ENCODE data around the gene BIN1.
A peak's percentile ranks its signal among the peaks of the same experiment; 100 is the strongest.

Gene BIN1

GRCh38 chr2:127094509-127095366 is 12.2 kb downstream of the BIN1 start:
- Mint-ChIP-seq H3K4me3 (no peak overlapping the region), H3K27ac (no peak overlapping the region), H3K4me1 (ENCODE audit: low read depth) (no peaks in the 10 kb centered on the region), H3K27me3 (ENCODE audit: low read depth) (peaks cover 4% of the 10 kb centered on the region), H3K36me3 (ENCODE audit: low read depth) (no peaks in the 10 kb centered on the region), H3K9me3 (no peaks in the 10 kb centered on the region)

- no peak overlapping the region for H3K27ac Mint-ChIP-seq
- no peaks in the 10 kb centered on the region for H3K36me3 Mint-ChIP-seq (ENCODE audit: low read depth)
- H3K4me1 Mint-ChIP-seq (ENCODE audit: low read depth) = no peaks in the 10 kb centered on the region
- H3K4me3 Mint-ChIP-seq = no peak overlapping the region
- peaks cover 4% of the 10 kb centered on the region for H3K27me3 Mint-ChIP-seq (ENCODE audit: low read depth)
- no peaks in the 10 kb centered on the region for H3K9me3 Mint-ChIP-seq
Measured at GRCh38 chr2:127093648-127094210, 13.2 kb downstream of the BIN1 start.

GRCh38 chr2:127092901-127093516 is 13.9 kb downstream of the BIN1 start:
- Mint-ChIP-seq H3K27me3 (ENCODE audit: low read depth) (peaks cover 4% of the 10 kb centered on the region), H3K36me3 (ENCODE audit: low read depth) (no peaks in the 10 kb centered on the region), H3K9me3 (no peaks in the 10 kb centered on the region), H3K27ac (no peak overlapping the region), H3K4me3 (no peak overlapping the region), H3K4me1 (ENCODE audit: low read depth) (no peaks in the 10 kb centered on the region)

GRCh38 chr2:127092306-127092705 is 14.6 kb downstream of the BIN1 start:
- Mint-ChIP-seq H3K27me3 (ENCODE audit: low read depth) (peaks cover 4% of the 10 kb centered on the region), H3K4me3 (no peak overlapping the region), H3K4me1 (ENCODE audit: low read depth) (no peaks in the 10 kb centered on the region), H3K9me3 (no peaks in the 10 kb centered on the region), H3K36me3 (ENCODE audit: low read depth) (no peaks in the 10 kb centered on the region), H3K27ac (no peak overlapping the region)

- H3K9me3 Mint-ChIP-seq = no peaks in the 10 kb centered on the region
- peaks cover 4% of the 10 kb centered on the region for H3K27me3 Mint-ChIP-seq (ENCODE audit: low read depth)
- H3K36me3 Mint-ChIP-seq (ENCODE audit: low read depth) = no peaks in the 10 kb centered on the region
- H3K4me1 Mint-ChIP-seq (ENCODE audit: low read depth) = peaks cover under 1% of the 10 kb centered on the region
- no peak overlapping the region for H3K4me3 Mint-ChIP-seq
- no peak overlapping the region for H3K27ac Mint-ChIP-seq
Measured at GRCh38 chr2:127091886-127092285, 15.1 kb downstream of the BIN1 start.

GRCh38 chr2:127091148-127091547 is 15.8 kb downstream of the BIN1 start:
- H3K27ac Mint-ChIP-seq = no peak overlapping the region
- no peaks in the 10 kb centered on the region for H3K9me3 Mint-ChIP-seq
- peaks cover 3% of the 10 kb centered on the region for H3K4me1 Mint-ChIP-seq (ENCODE audit: low read depth)

GRCh38 chr2:127090281-127091120 is 16.5 kb downstream of the BIN1 start:
- peaks cover 4% of the 10 kb centered on the region for H3K27me3 Mint-ChIP-seq (ENCODE audit: low read depth)
- H3K27ac Mint-ChIP-seq = no peak overlapping the region
- no peaks in the 10 kb centered on the region for H3K36me3 Mint-ChIP-seq (ENCODE audit: low read depth)
- no peaks in the 10 kb centered on the region for H3K9me3 Mint-ChIP-seq
- H3K4me3 Mint-ChIP-seq = no peak overlapping the region
- H3K4me1 Mint-ChIP-seq (ENCODE audit: low read depth) = peaks cover 5% of the 10 kb centered on the region

More at GRCh38 chr2:127091148-127091547, 15.8 kb downstream of the BIN1 start:
- Mint-ChIP-seq H3K27me3 (ENCODE audit: low read depth) (peaks cover 4% of the 10 kb centered on the region), H3K4me3 (no peak overlapping the region), H3K36me3 (ENCODE audit: low read depth) (no peaks in the 10 kb centered on the region)

GRCh38 chr2:127089478-127090235 is 17.3 kb downstream of the BIN1 start:
- H3K4me1 Mint-ChIP-seq (ENCODE audit: low read depth) = peaks cover 9% of the 10 kb centered on the region
- peaks cover 4% of the 10 kb centered on the region for H3K27me3 Mint-ChIP-seq (ENCODE audit: low read depth)
- no peak overlapping the region for H3K27ac Mint-ChIP-seq
- H3K36me3 Mint-ChIP-seq (ENCODE audit: low read depth) = no peaks in the 10 kb centered on the region
- H3K4me3 Mint-ChIP-seq = no peak overlapping the region
- H3K9me3 Mint-ChIP-seq = no peaks in the 10 kb centered on the region

- H3K4me1 Mint-ChIP-seq (ENCODE audit: low read depth) = peaks cover 17% of the 10 kb centered on the region
- no peak overlapping the region for H3K27ac Mint-ChIP-seq
- no peaks in the 10 kb centered on the region for H3K36me3 Mint-ChIP-seq (ENCODE audit: low read depth)
- H3K27me3 Mint-ChIP-seq (ENCODE audit: low read depth) = peaks cover 4% of the 10 kb centered on the region
- H3K9me3 Mint-ChIP-seq = no peaks in the 10 kb centered on the region
- no peak overlapping the region for H3K4me3 Mint-ChIP-seq
Measured at GRCh38 chr2:127088706-127089105, 18.2 kb downstream of the BIN1 start.

- Mint-ChIP-seq H3K4me3 (no peak overlapping the region), H3K36me3 (ENCODE audit: low read depth) (no peaks in the 10 kb centered on the region), H3K27ac (no peak overlapping the region), H3K9me3 (no peaks in the 10 kb centered on the region), H3K4me1 (ENCODE audit: low read depth) (peaks cover 17% of the 10 kb centered on the region), H3K27me3 (ENCODE audit: low read depth) (peaks cover 4% of the 10 kb centered on the region)
Measured at GRCh38 chr2:127087791-127088495, 19.0 kb downstream of the BIN1 start.

- peaks cover 23% of the 10 kb centered on the region for H3K4me1 Mint-ChIP-seq (ENCODE audit: low read depth)
- H3K36me3 Mint-ChIP-seq (ENCODE audit: low read depth) = no peaks in the 10 kb centered on the region
- no peaks in the 10 kb centered on the region for H3K9me3 Mint-ChIP-seq
- no peak overlapping the region for H3K4me3 Mint-ChIP-seq
- no peak overlapping the region for H3K27ac Mint-ChIP-seq
- H3K27me3 Mint-ChIP-seq (ENCODE audit: low read depth) = peaks cover 4% of the 10 kb centered on the region
Measured at GRCh38 chr2:127086990-127087790, 19.8 kb downstream of the BIN1 start.

- Mint-ChIP-seq H3K36me3 (ENCODE audit: low read depth) (no peaks in the 10 kb centered on the region), H3K27me3 (ENCODE audit: low read depth) (no peaks in the 10 kb centered on the region), H3K27ac (peak overlapping the region; percentile 81), H3K9me3 (no peaks in the 10 kb centered on the region), H3K4me1 (ENCODE audit: low read depth) (peaks cover 35% of the 10 kb centered on the region), H3K4me3 (peak overlapping the region; percentile 16)
Measured at GRCh38 chr2:127085317-127085681, 21.7 kb downstream of the BIN1 start.

Data from T-helper 1 cell treated with Interleukin-12 subunit alpha and Interleukin-12 subunit beta and Interleukin-4 antibody, amounts not matched to agents 30 μg/mL and 1 μg/mL, for 36 hours (primary cell).